MV-4-11 (cell line): ENCODE measurements around the gene TTLL11.

Experiments used
- DNase-seq: peaks from one replicate; lab custom pipeline; 2025; lab: John Stamatoyannopoulos, UW

The TTLL11 gene

DNA sequence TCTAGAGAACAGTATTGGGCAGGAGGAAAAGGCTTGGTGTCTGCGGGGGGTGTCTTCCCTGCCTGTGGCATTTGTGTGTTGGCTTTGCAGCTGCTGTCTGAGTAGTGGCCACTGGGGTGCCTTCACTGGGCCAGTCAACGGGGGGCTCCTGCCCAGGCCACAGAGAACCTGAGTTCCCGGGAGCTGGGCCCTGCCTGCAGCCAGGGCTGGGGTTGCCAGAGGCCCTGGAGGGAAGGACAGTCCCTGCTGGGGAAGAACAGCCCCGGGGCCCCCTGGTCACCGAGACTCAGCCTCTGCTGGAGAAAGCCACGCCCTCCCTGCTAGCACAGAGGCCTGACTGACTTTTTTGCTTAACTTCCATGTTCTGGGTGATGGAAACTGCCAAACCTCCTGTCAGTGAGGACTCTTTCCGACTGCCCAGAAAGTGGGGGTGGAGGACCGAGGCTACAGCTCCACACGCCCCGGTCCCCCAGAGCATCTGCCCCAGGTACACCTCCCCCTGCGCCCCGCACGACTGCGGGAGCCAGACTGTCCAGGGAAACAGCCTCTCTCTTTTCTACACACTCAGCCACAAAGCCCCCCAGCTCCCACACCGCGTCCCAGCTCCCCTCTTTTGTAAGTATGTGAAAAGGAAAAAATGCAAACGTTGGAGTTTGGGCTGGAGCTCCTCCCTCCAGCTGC lies 308.2 kb downstream of the TTLL11 start:
- no peak for DNase-seq

DNA sequence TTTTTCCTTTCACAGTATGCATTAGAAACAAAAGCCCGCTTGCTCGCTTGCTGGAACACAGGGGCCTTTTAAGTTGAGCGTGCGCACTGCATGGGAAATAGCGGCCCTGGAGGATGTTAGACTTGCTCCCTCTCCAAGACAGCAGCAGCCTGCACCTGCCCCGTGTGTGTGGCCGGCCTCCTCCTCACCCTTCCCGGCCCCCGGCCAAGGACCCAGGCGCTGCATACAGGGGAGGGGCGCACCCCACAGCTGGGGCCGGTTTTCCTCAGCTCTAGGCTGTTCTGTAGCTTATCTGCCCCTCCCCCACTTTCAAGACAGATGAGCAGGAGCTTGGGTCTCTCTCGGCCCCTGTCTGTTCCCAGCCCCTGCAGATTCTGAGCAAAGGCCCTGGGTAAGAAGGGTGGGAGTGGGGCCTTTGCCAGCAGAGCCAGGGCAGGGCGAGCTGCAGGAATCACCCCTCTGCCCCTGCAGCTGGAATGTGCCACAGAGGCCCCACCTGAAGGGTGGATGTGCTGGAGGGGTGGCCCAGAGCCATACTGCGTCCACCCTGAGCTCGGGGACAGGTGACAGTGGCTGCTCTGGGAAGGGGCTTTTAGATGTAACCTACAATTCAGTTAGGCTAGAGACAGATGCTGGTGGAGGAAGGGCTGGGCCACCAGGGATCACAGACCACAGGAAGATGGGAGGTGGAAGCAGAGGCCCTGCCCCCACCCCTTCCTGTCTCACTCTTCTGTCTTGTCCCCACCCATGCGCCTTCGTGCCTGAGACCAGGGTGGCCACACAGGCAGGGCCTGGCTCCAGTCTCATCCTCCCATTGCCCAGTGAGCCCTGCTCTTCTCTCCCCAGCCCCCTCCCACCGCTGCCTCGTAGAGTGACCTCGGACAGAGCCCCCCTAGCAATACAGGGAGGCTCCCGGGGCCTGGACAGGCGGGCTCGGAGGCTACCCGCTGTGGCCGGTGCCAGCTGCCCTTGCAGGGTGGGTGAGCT lies 309.3 kb downstream of the TTLL11 start:
- no peak for DNase-seq

DNA sequence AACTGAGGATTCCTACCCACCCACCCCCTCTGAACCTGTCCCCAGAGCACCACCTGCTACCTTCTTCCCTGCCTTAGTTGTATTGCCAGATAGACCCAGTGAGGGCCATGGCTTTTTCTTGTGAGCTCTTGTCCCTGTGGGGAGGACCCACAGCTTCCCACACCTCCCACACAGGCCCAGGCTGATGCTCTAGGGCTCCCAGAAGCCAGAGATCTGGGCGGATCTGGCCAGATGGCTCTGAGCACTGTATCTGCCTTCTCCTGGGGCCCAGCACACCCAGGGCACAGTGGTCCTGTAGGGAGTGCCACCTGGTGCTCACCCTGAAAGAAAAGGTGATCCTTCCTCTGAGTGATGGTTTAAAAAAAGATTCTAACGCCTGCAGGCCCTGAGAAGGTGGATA lies 310.0 kb downstream of the TTLL11 start:
- DNase-seq: no peak

DNA sequence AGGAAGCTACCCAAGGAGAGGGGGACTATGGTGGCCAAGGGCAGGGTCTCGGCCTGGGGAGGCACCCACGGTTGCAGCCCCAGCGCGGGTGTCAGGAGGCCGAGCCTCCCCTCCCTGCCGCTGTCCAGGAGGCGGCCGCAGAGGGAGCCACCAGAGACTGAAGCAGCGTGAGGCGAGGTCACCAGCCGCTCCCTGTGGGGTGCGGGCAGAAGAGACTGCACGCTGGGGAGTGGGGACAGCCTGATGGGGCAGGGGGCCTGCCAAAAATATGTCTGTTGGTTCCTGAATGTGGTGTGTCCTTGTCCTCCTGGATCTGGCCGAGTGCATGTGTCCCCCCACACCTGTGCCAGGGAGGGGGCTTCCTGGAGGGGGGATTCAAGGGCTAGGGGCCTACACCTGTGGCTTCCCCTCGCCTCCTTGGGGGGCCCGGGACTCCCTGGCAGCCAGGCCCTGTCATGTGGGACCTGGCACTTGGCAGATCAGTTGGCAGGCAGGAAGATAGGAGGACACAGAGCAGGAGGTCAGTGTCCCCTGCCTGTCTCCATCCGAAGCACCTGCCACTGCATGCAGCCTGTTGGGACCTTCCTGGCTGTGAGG lies 310.5 kb downstream of the TTLL11 start:
- DNase-seq: no peak

DNA sequence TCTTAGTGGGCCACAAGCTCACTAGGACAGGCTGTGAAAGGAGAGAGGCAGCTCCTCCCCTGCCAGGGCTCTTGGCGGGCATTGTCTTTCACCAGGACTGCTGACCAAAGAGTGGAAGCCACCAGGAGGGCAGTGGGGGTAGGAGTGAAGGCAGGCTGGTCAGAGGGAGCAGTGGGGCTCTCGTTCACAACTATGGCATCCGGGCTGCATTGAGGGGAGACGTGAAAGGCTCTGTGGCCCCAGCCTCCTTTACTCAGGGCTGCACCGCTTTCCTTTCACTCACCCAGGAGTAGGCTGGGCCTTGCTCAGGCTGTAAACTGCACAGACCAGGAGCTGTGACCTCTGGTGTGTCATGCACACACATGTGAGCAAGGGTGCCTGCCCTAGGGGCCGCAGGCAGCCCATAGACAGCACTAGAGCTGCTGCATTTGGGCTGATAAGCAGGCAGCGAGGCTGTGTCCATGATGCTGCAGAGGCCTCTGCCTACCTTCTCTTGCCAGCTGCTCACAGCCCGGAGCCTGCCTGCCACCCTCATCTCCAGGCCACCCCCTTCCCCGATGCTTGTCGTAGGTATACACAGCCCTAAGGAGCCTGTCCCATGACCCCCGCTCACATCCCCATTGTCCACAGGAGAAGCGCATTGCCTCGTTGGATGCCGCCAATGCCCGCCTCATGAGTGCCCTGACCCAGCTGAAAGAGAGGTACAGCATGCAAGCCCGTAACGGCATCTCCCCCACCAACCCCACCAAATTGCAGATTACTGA lies 311.2 kb downstream of the TTLL11 start:
- no peak for DNase-seq

DNA sequence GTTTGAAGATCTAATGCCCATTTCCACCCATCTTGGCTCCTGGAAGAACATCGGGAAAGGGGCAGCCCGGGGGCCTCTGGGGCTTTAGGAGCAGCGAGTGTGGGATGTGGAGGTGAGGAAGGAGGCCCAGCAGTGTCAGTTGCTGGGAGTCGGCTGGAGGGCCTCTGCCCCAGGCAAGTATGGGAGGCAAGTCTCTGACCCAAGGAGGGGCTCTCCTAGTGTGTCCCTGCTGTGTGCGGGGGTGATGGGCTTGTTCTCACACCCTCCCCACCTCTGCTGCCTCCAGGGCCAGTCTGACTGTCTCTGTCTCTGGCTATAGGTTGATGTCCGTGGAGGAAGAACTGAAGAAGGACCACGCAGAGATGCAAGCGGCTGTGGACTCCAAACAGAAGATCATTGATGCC lies 312.0 kb downstream of the TTLL11 start:
- no peak for DNase-seq

DNA sequence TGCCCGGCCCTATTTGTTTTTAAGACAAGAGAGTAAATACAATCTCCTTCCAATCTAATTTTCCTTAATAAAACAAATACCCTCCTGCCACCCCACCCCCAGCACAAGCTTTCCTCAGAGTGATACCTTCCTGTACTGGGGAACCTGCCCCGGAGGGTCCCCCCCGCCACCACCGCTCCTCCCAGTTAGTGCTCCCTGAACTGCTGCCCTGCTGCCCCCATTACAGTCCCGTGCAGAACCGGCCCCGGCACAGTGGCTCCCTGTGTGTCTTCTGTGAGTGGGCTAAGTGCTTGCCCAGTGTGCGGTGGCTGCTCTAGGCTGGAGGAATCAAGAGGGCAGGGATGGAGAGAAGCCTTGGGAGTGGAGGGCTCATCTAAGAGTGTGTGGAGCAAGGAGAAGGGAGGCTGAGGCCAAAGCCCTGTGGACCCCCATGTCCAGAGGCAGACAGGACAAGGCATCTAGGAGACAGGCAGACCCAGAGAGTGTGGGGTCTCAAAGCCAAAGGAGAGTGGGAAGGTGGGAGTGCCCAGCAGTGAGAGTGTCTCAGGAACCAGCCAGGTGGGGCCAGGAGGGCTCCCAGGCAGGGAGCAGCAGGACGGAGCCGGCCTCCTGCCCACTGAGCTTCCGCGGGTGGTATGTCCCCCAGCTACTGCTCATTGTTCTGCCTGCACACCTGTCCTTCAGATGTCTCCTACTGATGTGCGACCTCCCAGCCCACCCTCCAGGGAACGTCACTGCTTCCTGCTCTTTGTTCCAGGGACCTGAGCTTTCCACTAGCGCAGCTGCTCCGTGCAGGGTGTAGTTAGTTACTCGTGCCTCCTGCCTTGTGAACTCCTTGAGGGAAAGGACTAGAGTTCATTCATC lies 312.7 kb downstream of the TTLL11 start:
- DNase-seq: no peak

DNA sequence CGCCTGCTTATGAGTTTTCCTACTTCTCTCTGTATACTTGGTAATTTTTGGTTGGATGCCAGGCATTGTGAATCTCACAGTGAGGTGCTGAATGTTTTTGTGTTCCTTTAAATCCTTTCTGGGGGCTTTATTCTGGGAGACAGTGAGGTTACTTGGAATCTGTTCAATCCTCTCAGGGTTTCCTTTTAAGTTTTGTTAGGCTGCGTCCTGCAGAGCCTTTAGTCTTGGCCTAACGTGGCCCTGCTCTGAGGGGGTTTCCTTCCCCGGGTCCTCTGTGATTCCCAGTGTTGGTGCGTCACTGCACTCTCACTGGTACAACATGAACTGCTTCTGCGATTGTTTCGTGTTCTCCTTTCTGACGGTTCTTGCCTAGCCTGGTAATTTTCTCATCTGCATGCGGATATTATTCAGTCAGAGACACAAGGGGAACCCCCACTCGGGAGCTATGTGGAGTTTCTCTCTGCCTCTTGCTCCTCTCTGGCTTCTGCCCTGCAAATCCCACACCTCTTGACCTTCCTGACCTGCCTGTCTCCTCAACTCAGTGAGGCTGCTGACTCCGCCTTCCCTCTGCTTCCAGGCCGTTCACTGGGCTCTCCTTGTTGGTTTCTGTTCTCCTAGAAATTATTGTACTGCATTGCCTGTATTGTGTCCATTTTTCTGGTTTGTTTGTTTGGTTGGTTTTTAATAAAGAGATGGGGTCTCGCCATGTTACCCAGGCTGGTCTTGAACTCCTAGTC lies 313.6 kb downstream of the TTLL11 start:
- no peak for DNase-seq

DNA sequence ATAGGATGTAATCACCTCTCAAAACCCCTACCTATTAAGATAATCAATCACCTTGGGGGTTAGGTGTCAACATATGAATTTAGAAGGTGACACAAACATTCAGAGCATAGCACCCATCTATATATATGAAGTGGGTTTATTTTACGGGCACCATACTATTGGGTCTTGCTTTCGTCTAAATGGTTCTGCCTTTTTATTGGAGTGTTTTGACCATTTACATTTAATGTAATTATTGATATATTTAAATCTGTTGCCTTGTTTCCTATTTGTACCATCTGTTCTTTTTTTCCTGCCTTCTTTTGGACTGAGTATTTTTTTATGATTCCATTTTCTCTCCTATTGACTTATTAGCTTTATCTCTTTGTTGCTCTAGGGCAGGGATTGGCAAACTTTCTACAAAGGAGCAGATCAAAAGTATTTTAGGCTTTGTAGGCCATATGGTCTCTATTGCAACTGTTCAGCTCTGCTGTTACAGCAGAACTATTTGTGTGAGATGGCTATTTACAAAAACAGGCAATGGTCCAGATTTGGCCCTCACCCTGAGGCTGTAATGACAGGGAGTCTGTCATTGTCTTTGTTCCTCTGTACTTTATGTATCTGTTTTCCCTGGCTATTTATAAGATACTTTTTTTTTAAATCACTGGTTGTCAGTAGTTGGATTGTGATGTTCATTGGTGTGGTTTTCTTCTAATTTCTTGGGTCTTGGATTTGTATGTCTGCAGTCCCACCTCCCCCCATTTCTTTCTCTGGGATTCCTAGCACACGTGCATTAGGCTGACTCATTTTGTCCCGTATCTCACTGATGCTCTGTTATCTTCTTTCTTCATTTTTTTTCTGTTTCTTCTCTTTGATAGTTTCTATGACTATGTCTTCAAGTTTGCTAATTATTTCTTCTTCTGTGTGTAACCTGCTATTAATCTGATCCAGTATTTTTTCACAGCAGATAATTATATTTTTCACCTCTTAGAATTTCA lies 314.6 kb downstream of the TTLL11 start:
- DNase-seq: no peak

DNA sequence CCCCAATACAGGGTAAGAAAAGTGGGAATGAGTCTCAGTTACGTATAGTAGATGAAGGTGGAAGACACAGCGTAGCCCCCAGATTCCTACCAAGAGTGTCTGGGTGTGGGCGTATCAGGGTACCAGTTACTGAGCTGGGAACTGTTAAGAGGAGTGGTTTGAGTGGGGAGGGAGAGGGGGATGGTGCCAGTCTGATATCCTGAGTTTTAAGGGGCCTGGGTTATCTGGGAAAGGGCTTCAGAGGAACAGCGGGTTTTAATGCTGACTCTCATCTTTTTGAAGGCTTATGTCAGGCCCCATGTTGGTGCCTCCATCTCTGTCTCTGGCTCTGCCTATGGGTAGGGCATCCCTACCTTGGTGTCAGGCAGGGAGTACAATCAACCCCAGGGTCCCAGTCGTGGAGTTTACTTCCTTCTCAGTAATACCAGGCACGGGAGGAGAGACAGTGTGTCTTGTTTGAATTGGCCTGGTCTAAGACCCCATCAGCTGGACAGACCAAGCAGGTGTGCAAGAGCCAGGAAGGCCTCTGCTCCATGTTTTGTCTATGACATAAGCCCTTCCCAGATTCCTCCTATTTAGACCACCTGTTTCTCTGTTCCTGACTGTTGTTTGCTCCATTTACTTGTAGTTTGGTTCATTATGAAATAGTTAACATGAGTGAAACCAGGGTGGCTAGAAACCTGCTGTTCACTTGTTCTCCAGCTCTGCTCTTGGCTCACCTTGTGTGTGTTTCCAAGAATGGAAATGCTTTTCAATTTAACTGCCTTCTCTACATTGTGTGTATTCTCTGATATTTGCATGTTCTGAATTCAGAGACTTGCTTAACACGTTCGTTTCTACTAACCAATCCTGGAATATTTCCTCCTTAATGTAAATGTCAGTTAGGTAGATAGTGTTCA lies 316.1 kb downstream of the TTLL11 start:
- no peak for DNase-seq

DNA sequence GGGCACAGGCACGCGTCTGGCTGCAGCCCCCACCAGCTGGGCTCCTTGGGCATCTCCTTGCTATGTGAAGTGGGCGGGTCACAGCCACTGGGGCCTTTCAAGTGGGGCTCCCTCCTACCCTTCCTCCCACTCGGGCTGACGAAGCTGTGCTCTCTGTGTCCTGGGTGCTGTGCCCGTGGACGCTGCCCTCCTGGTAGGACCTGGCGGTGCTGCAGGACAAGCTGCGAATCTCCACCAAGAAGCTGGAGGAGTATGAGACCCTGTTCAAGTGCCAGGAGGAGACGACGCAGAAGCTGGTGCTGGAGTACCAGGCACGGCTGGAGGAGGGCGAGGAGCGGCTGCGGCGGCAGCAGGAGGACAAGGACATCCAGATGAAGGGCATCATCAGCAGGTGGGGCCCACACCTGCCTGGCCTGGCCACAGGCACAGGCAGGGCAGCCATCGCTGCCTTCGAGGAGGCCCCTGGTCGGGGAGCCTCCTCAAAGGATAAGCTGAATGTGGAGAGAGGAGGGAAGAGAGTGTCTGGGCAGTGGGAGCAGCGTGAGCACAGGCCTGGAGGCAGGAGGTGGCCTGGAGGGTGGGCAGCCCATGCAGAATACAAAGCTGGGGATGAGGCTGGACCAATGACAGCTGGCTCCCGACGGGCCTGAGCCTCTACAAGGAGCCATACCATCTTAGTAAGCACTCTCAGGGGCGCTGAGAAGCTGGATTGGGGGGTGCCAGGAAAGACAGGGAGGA lies 316.9 kb downstream of the TTLL11 start:
- no peak for DNase-seq

DNA sequence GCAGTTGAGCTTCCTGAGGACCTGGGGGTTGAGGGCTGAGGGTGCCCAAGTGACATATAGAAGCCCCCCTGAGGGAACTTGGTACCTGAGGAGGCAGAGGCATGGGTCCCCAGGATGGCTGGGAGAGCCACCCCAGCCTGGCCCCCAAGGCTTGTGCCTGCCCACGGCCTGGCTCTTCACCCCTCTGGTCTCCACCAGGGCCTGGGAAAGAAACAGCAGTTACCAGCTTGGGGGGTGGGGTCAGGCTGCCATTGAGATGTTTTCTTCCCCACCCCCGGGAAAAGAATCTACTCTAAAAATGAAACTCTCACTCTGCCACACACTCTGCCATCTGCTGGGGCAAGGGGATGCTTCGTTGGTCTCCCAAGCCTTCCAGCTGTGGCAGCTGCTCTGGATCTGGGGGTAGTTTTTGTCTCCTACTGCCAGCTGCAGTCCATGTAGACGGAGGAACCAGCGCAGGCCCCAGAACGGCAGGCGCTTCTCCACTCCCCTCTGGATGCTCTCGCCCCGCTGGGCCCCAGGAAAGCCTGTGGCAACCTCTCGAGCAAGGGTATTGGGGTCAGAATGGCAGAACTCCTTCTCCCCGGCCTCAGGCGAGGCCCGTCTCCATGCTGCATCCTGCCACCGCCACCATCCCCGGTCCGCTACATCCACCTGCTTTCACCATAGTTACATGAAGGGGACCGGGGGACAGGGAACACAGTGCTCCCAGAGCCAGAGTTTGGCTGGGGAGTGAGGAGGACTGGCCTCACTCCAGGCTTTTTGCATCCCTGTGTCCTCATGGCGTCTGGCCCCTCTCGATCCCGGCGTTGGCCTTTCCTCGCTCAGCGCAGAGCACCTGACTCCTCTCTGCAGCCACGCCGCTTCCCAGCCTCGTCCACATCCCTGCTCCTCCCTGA lies 318.1 kb downstream of the TTLL11 start:
- DNase-seq: no peak

DNA sequence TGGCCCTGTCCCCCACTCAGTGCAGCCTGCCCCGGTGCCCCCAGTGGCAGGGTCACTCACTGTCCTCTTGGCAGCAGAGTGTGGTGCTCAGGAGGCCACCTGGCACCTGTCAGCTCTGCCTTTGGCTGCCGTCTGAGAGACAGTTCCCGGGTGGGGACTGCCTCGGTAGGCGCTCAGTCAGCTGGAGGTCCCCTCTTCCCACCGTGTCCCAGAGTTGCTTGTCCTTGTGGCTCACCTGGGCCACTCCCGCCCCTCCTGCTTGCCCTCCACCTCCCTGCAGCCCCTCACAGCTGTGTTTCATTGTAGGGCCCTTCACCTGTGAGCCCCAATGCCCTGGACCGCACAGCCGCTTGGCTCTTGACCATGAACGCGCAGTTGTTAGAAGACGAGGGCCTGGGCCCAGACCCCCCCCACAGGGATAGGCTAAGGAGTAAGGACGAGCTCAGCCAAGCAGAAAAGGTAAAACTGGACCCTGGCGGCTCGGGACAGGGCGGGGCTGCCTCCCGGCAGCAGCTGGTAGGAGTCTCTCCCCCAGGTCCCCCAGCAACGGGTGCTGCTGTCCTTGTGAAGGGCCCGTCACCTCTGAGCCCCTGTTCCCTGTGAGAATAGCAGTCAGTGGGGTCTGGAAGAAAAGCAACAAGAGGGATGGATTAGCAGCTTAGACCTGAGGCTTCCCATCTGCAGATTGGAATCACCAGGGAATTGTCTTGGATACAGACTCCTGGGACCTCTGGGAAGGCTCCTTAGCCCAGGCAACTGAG lies 319.0 kb downstream of the TTLL11 start:
- DNase-seq: no peak

DNA sequence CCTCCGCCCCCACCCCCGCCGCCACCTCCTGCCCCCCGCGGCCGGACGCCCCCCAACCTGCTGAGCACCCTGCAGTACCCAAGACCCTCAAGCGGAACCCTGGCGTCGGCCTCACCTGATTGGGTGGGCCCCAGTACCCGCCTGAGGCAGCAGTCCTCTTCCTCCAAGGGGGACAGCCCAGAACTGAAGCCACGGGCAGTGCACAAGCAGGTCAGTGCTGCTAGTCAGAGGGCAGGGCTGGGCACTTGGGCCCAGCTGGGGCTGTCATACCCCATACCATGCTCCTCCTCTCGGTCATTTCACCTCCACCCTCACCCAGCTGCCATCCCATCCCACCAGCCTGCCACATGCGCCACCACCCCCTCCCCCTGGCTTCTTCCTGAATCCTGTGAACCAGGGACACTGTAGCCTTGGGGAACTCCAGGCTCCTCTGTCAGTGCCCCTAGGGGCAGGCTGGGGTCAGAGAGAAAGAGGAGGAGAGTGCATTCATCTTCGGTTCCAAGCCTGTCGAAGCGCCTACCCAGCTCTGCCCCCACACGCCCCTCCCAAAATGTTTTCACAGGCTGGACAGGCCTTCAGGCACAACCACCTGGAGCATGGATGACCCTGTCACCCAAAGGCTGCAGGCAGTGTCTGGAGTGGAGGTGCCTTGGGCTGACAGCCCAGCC lies 319.7 kb downstream of the TTLL11 start:
- DNase-seq: no peak
